HG02973 (cell line): Measurements from ENCODE around the gene UTP14C.
"Not testable (repeated sequence)": the region's sequence is repeated elsewhere in the genome, so short reads cannot be mapped to it uniquely, and the experiment has no call there.

Experiments
- ATAC-seq: cut with Tn5 transposase; IDR thresholded peaks from one replicate; pipeline ENCODE4 v1.9.1; 2021; ENCODE audit warnings: moderate library complexity; ENCODE audit not compliant: unreplicated experiment

The UTP14C gene

GRCh38 chr13:52001120-52001731 lies 23.3 kb upstream of the UTP14C start:
- ATAC-seq, result peak; percentile 82

DNA sequence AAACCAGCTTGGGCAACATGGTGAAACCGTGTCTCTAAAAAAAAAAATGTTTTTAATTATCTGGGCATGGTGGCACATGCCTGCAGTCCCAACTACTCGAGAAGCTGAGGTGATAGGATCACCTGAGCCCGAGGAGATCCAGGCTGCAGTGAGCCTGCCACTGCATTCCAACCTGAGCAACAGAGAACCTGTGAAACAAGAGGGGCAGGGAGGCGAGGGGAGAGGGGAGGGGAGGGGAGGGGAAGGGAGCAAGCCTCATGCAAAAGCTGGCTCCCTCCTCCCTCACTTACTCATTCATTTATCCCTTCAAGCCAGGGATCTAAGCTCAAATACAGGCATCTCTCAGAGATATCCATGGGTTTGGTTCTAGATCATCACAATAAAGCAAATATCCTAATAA lies 22.1 kb upstream of the UTP14C start:
- ATAC-seq, result no peak

DNA sequence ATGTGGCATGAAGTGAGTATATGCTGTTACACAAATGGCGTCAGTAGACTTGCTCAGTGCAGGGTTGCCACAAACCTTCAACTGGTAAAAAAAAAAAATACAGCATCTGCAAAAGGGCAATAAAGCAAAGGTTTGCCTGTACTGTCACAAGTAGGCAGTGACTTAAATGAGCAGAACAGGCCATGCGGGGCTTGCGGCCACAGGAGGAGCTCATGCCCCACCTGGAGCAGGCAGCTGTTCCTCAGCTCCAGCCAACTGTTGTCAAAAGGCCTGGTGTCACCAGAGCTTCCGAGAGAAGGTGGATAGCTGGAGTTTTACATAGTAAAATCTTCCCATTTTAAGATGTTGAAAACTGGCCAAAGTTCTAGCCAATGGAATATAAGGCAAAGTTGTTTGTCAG lies 20.9 kb upstream of the UTP14C start:
- no peak for ATAC-seq

DNA sequence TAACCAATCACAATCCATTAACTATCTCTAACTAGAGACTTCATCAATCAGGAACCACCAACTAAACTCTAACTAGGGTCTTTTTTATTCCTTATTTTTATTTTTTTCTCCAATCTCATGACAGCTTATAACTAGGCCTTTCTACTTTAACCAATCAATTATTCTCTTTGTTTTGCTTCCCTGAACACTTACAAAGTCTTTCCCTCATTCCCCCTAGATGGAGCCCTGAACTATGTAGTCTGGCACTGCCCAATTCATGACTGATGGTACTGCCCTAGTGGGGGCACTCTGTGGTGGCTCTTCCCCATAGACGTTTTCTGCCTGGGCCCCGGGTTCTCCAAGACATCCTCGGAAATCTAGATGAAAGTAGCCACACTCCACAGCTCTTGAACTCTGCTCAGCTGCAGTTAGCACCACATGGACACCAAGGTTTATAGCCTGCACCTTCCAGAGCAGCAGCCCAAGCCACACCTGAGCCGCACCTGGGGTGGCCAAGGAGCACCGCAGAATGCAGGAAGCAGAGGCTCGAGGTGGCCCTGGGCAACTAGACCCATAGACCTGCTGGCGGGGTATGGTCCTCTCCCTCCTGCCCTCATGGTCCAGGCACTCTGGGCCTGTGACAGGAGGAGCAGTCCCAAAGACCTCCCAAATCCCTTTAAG lies 19.9 kb upstream of the UTP14C start:
- no peak for ATAC-seq

- no peak for ATAC-seq
Observed at GRCh38 chr13:52005841-52006522, 18.5 kb upstream of the UTP14C start.

DNA sequence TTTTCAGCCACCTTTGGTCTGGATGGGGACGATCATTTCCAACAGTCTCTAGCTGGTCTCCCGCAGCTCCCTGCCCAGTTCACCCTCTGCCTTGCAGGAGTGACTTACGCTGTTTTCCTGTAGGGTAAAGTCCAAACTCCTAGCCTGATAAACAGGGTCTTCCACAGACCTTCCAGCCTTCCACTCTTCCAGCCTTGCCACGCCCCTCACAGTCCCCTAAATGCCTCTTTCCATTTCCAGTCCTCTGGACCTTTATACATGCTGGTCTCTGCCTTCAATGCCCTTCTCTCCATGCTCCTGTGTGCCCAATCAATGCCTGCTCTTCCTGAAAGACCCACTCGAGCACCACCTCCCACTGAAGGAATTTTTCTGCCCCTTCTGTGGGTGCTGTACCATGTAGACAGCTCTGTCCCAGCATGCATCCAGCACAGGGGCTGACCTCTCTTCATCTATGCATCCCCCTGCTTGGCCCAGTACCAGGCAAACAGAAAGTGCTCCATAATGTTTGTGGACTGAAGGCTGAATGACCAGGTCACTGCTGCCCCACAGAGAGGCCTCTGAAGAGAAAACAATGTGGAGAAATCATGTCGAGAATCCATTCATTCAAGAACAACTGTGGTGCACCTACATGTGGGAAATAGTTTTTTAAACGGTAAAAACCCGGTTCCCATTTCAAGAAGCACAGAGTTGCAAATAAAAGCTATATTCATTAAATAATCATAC lies 17.8 kb upstream of the UTP14C start:
- ATAC-seq, result no peak

DNA sequence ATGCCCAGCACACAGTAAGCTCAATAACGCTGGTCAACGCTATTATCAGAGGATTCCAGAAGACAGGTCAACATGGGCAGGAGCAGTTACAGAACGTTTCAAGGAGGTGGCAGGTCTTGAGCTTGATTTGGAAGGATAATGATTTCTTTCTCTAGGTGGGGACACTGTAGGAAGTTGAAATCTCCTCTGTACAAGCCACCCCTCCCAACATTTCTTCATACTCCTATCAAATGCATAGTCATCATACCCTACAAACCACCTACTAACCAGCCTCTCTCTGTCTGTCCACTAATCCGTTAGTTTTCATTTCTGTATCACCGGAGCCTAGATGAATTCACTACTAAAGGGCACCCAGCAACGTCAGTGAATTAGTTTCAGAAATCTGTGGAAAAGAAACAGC lies 14.5 kb upstream of the UTP14C start:
- ATAC-seq, result no peak

- ATAC-seq, result peak; percentile 3
Observed at GRCh38 chr13:52010890-52011631, 13.4 kb upstream of the UTP14C start, which contains the start of gene ATP7B. Gene ATP7B (minus strand): TSS chr13:52011450. CDS start chr13:52011337, 113 bp downstream.

DNA sequence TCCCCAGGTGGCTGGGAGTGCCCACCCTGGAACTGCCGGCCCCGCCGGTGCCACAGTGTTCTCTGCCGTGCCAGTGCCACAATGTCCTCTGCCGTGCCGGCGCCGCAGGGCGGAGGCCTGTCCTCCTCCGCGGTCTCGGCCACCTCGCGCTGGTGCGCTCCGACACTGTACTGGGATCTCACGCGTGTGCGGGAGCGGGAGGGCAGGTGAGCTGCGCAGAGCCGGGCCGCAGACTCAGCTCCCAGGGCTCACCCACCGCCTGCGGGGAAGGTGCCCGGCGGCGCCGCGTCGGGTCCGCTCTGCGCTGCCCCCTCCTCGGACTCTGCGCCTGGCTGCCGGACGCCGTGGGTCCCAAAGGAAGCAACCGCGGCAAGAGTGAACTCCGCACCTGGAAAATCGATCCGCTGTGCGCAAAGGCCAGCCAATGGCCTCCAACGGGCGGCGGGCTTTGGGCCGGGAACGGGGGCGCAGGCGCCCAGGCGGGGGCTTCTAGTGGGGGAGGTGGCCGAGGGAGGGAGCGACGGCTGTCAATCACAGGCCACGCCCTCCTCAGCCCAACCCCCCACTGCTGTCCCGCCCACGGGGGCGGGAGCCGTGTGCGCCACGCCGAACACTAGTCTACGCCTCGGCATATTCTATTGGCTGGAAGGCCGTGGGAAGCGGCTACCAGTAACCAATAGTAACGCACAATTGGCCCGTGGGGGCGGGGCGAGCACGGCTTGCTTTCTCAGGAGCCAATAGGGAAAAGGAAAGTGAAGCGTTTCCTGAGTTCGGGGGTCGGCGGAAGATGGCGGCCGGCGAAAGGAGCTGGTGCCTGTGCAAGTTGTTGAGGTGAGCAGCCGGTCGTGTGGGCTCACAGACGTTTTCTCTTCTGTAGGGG lies 12.6 kb upstream of the UTP14C start, which contains the start of gene ALG11:
Gene ALG11 (plus strand): TSS at position 767 of the 880 bp plus-strand sequence. CDS start 21 bp downstream, at position 788.
- peak; percentile 99 for ATAC-seq

DNA sequence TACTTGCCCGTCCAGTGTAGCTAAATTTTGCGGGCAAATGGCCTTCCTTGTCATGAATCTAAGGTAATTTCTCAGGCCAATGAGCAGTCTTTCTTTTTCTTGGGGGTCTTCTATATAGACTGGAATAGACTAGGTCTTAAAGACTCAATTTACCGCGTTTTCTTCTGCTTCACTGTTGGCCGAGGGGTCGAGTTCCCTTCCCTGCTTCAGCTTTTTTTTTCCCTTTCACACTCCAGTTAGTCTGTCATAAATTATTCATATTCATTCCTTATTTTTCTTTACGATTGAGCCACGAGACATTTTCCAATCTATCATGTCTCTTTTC lies 12.0 kb upstream of the UTP14C start:
- no peak for ATAC-seq

- no peak for ATAC-seq
Observed at GRCh38 chr13:52016296-52016695, 8.2 kb upstream of the UTP14C start.

DNA sequence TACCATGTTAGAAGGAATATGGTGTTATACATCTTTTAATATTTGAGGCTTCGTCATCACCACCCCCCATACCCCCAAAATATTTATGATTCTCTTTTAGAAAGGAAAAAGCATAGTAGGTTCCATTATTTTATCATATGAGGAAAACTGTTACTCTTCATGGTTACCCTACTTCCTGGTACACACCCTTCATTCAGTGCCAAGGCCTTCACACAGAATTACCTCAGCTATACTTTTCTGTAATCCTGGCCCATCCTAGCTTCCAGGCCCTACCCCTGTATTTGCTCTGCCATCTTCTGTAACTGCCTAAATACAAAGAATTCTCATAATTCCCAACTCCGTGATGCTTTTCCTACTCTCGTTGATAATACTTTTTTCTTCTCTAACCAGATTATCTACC lies 4.3 kb upstream of the UTP14C start:
- no peak for ATAC-seq

DNA sequence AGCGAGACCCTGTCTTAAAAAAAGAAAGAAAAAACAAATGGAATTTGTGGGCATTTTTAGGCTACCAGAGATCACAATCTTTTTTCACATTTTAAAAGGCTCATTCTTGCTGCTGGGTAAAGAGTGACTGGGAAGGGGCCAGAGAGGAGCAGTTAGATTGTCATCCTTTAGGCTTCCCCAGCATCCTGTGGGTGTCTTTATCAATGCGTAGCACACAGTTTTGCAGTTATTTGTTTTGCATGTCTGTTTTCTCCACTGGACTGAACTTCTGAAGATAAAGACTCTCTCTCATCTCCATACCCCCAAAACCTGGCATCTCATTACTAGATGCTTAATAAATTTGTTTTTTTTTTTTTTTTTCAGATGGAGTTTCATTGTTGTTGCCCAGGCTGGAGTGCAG lies 2.1 kb upstream of the UTP14C start:
- ATAC-seq, result no peak

GRCh38 chr13:52025475-52026245 lies 1.2 kb downstream of the UTP14C start:
- ATAC-seq, result no peak

DNA sequence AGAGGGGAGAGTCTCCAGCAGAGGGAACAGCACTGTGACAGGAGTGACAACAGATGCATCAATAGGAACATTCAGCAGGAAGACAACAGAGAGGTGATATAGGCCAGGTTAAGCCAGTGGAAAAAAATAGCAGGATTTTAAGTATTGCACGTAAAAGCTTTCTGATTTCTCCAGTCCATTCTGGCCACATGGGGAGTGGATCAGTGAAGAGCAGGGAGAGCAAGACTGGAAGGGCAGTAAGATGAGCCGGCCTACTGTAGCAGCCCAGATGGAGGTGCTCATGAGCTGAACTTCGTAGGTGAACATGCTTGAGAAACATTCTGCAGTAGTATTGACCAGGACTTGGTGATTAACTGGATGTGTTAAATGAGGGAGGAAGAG lies 1.7 kb downstream of the UTP14C start:
- no peak for ATAC-seq

- ATAC-seq, result no peak
Observed at GRCh38 chr13:52027832-52028231, 3.3 kb downstream of the UTP14C start.

- no peak for ATAC-seq
Observed at GRCh38 chr13:52029569-52029968, 5.1 kb downstream of the UTP14C start.

GRCh38 chr13:52030401-52030800 lies 5.9 kb downstream of the UTP14C start:
- ATAC-seq, result not testable (repeated sequence)

DNA sequence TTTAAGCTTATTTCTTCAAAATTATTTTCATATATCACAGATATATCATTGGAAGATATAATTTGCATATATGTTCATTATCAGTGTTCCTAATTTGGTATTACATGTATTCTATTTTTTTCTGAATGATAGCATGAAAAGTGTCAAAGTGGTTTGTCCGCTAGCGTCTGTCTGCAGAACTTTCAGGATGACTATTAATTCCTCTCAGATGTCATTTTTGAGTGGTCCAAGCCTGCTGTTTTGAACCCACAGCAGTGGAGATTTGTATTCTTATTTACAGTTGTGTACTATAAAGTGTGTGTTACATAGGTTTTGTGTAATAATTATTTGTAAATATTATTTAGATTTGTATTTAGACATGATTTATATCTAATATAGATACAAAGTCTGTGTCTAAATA lies 8.5 kb downstream of the UTP14C start:
- no peak for ATAC-seq
